ENCODE results near the gene ZNF189.

ZNF189 gene

DNA sequence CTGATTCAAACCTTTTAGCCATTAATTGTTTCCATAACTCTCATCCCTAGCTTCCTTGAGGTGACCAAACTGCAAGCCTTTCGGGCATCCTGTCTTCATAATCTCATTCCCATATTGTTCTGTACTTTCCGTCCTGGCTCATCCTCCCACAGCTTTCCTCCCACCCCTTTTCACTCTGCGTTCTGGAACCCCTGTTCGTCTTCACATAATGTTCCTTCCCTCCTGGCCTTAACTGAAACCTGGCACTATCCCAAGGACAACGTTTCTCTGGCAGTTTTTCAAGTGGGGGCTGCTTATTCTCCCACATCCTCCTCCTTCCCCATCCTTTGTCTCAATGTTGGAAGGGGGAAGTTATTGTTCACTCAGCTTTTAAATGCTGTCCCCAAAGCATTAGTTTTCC, 1.5 kb downstream of the ZNF189 start:
- peaks cover 15% of the 10 kb centered on the region for H3K36me3 ChIP-seq (ENCODE audit: insufficient read depth, low read length)
- H3K4me1 ChIP-seq (ENCODE audit: insufficient read depth, low read length, poor library complexity, severe bottlenecking), result peaks cover 56% of the 10 kb centered on the region
- peaks cover 71% of the 10 kb centered on the region for H3K79me2 ChIP-seq (ENCODE audit: insufficient read depth, low read length)
- H3F3A ChIP-seq (ENCODE audit: low read depth), result no peaks in the 10 kb centered on the region
- peak overlapping the region; percentile 91 for H3K9ac ChIP-seq (ENCODE audit: low read depth, low read length, poor library complexity, severe bottlenecking)
- H3K4me2 ChIP-seq (ENCODE audit: low read depth, low read length, poor library complexity, severe bottlenecking), result peak overlapping the region; percentile 87
- peak overlapping the region; percentile 83 for H3K4me3 ChIP-seq (ENCODE audit: low read length, poor library complexity, severe bottlenecking)
- peaks cover 18% of the 10 kb centered on the region for H4K20me1 ChIP-seq (ENCODE audit: insufficient read depth, low read length, poor library complexity, severe bottlenecking)
- H3K9me3 ChIP-seq (ENCODE audit: insufficient read depth, low read depth, low read length), result no peaks in the 10 kb centered on the region
- H2AFZ ChIP-seq (ENCODE audit: low read length), result no peak overlapping the region
- TF ChIP-seq, protein P1, sequence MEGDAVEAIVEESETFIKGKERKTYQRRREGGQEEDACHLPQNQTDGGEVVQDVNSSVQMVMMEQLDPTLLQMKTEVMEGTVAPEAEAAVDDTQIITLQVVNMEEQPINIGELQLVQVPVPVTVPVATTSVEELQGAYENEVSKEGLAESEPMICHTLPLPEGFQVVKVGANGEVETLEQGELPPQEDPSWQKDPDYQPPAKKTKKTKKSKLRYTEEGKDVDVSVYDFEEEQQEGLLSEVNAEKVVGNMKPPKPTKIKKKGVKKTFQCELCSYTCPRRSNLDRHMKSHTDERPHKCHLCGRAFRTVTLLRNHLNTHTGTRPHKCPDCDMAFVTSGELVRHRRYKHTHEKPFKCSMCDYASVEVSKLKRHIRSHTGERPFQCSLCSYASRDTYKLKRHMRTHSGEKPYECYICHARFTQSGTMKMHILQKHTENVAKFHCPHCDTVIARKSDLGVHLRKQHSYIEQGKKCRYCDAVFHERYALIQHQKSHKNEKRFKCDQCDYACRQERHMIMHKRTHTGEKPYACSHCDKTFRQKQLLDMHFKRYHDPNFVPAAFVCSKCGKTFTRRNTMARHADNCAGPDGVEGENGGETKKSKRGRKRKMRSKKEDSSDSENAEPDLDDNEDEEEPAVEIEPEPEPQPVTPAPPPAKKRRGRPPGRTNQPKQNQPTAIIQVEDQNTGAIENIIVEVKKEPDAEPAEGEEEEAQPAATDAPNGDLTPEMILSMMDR (conservative IDR thresholded peaks at IDR 0.05; ENCODE audit: low read length), result no peak
- TF ChIP-seq EZH2phosphoT487 (IDR thresholded peaks at IDR 0.05; ENCODE audit: borderline replicate concordance), result no peak
- no peaks in the 10 kb centered on the region for H3K27me3 ChIP-seq (ENCODE audit: insufficient read depth, low read length, poor library complexity, severe bottlenecking)
- no peaks in the 10 kb centered on the region for H3K9me2 ChIP-seq (replicated peaks; ENCODE audit: low read depth, low read length)

DNA sequence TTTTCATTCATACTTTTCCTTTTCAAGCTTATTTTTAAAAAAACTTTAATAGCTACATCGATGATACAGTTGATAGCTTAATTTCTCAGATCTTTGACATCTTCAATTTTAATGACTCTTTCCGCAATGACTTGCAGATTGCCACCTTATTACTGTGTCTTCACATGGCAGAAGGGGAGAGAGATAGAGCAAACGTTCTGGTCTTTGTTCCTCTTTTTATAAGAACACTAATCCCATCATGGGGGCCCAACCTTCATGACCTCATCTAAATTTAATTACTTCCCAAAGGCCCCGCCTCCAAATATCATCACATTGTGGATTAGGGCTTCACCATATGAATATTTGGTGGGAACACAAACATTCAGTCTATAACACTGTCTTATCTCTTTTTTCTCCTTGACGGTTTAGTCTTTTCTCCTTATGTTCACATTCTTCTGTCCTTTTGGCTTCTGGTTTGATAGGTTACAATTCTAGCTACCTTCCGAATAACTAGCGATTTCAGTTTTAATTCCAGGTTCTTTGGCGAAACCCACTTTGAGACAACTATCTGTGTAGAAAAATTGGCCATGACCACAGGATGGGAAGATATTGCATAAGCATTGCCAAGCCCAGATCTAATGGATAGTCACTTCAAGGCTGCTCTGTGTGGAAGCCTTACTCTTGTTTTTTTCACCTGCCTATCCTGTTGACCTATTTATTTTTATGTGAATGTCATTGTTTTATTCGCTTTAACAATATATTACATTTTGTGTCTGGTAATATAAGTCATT, 5.0 kb downstream of the ZNF189 start:
- no peak overlapping the region for H2AFZ ChIP-seq (ENCODE audit: low read length)
- peaks cover 38% of the 10 kb centered on the region for H3K79me2 ChIP-seq (ENCODE audit: insufficient read depth, low read length)
- no peaks in the 10 kb centered on the region for H3K9me2 ChIP-seq (replicated peaks; ENCODE audit: low read depth, low read length)
- peaks cover 15% of the 10 kb centered on the region; the same call in 1 of the 2 replicates for H3K9me3 ChIP-seq (ENCODE audit: insufficient read depth, low read depth, low read length)
- H3K9ac ChIP-seq (ENCODE audit: low read depth, low read length, poor library complexity, severe bottlenecking), result no peak overlapping the region
- H3K27me3 ChIP-seq (ENCODE audit: insufficient read depth, low read length, poor library complexity, severe bottlenecking), result no peaks in the 10 kb centered on the region
- H3F3A ChIP-seq (ENCODE audit: low read depth), result no peaks in the 10 kb centered on the region
- H3K4me3 ChIP-seq (ENCODE audit: low read length, poor library complexity, severe bottlenecking), result peak overlapping the region; percentile 42
- peak overlapping the region; percentile 87 for H3K4me2 ChIP-seq (ENCODE audit: low read depth, low read length, poor library complexity, severe bottlenecking)
- H3K4me1 ChIP-seq (ENCODE audit: insufficient read depth, low read length, poor library complexity, severe bottlenecking), result peaks cover 38% of the 10 kb centered on the region
- H3K36me3 ChIP-seq (ENCODE audit: insufficient read depth, low read length), result peaks cover 37% of the 10 kb centered on the region
- TF ChIP-seq, protein P1 (conservative IDR thresholded peaks at IDR 0.05; ENCODE audit: low read length), result no peak
- no peak for TF ChIP-seq EZH2phosphoT487 (IDR thresholded peaks at IDR 0.05; ENCODE audit: borderline replicate concordance)
- H4K20me1 ChIP-seq (ENCODE audit: insufficient read depth, low read length, poor library complexity, severe bottlenecking), result peaks cover 17% of the 10 kb centered on the region

DNA sequence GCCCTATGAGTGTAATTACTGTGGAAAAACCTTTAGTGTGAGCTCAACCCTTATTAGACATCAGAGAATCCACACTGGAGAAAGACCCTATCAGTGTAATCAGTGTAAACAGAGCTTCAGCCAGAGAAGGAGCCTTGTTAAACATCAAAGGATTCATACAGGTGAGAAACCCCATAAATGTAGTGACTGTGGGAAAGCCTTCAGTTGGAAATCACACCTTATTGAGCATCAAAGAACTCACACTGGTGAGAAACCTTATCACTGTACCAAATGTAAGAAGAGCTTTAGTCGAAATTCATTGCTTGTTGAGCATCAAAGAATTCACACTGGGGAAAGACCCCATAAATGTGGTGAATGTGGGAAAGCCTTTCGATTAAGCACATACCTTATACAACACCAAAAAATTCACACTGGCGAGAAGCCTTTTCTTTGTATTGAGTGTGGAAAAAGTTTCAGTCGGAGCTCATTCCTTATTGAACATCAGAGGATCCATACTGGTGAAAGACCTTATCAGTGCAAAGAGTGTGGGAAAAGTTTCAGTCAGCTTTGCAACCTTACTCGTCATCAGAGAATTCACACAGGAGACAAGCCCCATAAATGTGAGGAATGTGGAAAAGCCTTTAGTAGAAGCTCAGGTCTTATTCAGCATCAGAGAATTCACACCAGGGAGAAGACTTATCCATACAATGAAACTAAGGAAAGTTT, 9.9 kb downstream of the ZNF189 start:
- Histone ChIP-seq H3F3A (ENCODE audit: low read depth) (no peaks in the 10 kb centered on the region), H3K9me2 (replicated peaks; ENCODE audit: low read depth, low read length) (no peaks in the 10 kb centered on the region), H3K27me3 (ENCODE audit: insufficient read depth, low read length, poor library complexity, severe bottlenecking) (no peaks in the 10 kb centered on the region), H3K79me2 (ENCODE audit: insufficient read depth, low read length) (no peaks in the 10 kb centered on the region), H4K20me1 (ENCODE audit: insufficient read depth, low read length, poor library complexity, severe bottlenecking) (no peaks in the 10 kb centered on the region), H3K36me3 (ENCODE audit: insufficient read depth, low read length) (peaks cover 43% of the 10 kb centered on the region), H3K9ac (ENCODE audit: low read depth, low read length, poor library complexity, severe bottlenecking) (no peak overlapping the region), H3K4me3 (ENCODE audit: low read length, poor library complexity, severe bottlenecking) (no peak overlapping the region), H2AFZ (ENCODE audit: low read length) (no peak overlapping the region), H3K9me3 (ENCODE audit: insufficient read depth, low read depth, low read length) (peaks cover 25% of the 10 kb centered on the region; the same call in 1 of the 2 replicates), H3K4me1 (ENCODE audit: insufficient read depth, low read length, poor library complexity, severe bottlenecking) (no peaks in the 10 kb centered on the region), H3K4me2 (ENCODE audit: low read depth, low read length, poor library complexity, severe bottlenecking) (no peak overlapping the region)
- TF ChIP-seq, protein P1 (conservative IDR thresholded peaks at IDR 0.05; ENCODE audit: low read length), result no peak
- no peak for TF ChIP-seq EZH2phosphoT487 (IDR thresholded peaks at IDR 0.05; ENCODE audit: borderline replicate concordance)

Data from Loucy (cell line).